Fibroblast of the conjunctiva (primary cell): Measurements from ENCODE around the gene NEDD4L.

Experiments used
- DNase-seq: peaks from one replicate; pipeline ENCODE4 v3.0.0-alpha.2; 2010; ENCODE audit warnings: low read depth

The NEDD4L gene

GRCh38 chr18:58183226-58183625 lies 139.2 kb downstream of the NEDD4L start:
- DNase-seq: no peak

- no peak for DNase-seq
These were observed 142.4 kb downstream of the NEDD4L start for GRCh38 chr18:58186258-58186948.

DNA sequence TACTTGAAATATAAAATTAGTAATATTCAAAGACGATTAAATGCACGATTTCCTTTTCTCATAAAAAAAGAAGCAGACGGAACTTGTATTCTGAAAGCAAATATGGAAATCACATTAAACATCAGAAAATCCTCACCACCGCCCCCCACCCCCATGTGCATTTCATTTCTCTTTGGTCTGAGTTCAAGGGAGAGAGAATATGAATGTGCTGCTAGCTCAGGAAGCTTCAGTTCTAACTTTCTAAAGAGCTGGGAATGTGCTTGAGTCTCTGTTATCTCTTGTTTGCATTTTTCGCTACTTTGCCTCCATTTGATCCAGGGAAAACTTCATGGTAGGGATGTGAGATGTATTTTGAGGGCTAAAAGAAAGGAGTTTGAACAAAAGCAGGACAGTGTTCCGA lies 143.6 kb downstream of the NEDD4L start:
- no peak for DNase-seq

- no peak for DNase-seq
These were observed 145.0 kb downstream of the NEDD4L start for GRCh38 chr18:58188996-58189395.

- no peak for DNase-seq
These were observed 147.0 kb downstream of the NEDD4L start for GRCh38 chr18:58190842-58191530.

DNA sequence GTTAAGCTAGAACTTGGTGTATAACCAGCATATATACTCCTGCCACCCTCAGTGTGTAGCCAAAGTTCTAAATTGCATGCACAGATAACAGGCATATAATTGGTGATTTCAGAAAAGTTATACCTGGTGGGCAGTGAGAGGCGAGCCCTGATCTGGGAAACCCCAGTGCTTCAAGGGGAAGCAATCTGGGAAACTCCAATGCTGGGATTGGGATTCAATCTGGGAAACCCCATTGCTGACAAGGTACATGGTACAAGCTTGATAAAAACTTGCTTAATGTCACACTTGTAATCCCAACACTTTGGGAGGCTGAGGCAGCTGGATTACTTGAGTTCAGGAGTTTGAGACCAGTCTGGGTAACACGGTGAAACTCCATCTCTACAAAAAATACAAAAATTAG lies 147.6 kb downstream of the NEDD4L start:
- DNase-seq: no peak

- DNase-seq: no peak
These were observed 148.5 kb downstream of the NEDD4L start for GRCh38 chr18:58192519-58192918.

GRCh38 chr18:58194028-58194427 lies 150.0 kb downstream of the NEDD4L start:
- no peak for DNase-seq

- DNase-seq: no peak
These were observed 151.3 kb downstream of the NEDD4L start for GRCh38 chr18:58195278-58195765.

GRCh38 chr18:58196164-58196563 lies 152.1 kb downstream of the NEDD4L start:
- no peak for DNase-seq

GRCh38 chr18:58196881-58197872 lies 153.2 kb downstream of the NEDD4L start:
- DNase-seq: no peak

DNA sequence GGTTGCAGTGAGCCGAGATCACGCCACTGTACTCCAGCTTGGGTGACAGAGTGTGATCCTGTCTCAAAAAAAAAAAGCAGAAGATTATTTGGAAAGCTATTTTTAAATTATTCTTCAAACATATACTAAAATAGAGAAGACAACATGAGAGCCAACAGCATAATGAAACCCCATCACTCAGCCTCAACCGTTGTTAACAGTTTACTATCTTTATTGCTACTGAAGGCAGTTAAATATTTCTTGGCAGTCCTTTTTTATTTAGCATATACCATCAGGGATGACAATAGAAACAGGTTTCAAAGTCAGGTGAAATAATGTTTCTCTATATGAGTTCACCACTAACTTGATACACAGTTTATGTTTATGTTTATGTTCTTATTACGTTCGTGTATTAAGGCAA lies 157.2 kb downstream of the NEDD4L start:
- no peak for DNase-seq

DNA sequence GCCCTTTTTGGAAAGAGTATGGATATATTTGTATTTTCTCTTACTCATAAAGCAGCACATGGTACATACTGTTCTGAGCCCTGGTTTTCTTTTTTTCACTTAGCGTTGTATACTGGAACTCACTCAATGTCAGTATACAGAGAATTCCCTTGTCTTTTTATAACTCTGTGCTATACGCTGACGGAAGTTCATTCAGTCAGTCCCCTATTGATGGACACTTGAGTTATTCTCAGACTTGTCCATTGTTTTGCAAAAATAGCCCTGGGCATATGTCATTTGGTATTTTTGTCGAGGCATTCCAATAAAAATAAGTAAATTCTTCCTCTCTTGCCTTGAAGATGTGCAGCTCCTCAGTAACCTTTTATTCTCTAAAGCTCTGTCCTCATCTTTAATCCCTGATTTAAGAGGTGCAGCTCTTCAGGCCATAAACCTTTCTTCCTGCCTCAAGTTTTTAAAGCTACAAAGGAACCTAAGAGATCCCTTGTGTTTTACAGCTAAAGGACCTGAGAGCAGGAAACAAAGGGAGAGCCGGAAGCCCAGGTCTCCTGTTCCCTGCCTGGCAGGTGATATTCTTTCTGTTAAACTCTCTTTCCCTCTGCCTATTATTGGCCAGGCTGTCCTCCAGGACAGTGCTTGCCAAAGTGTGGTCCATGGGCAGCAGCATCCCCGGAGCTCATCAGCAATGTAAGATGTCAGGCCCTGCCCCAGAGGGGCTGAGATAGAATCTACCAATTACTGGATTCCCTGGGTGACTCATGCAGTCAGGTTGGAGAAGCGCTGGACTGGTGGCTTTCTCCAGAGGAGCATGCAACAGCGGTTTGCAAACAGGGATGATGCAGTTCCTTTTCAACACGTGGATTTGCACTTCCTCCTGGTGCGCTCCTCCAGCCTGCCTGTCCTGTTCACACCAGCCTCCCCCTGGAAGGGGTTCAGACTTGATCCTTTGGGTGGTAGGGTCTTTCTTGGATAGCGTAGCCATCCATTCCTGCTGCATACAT lies 158.0 kb downstream of the NEDD4L start:
- DNase-seq: no peak

DNA sequence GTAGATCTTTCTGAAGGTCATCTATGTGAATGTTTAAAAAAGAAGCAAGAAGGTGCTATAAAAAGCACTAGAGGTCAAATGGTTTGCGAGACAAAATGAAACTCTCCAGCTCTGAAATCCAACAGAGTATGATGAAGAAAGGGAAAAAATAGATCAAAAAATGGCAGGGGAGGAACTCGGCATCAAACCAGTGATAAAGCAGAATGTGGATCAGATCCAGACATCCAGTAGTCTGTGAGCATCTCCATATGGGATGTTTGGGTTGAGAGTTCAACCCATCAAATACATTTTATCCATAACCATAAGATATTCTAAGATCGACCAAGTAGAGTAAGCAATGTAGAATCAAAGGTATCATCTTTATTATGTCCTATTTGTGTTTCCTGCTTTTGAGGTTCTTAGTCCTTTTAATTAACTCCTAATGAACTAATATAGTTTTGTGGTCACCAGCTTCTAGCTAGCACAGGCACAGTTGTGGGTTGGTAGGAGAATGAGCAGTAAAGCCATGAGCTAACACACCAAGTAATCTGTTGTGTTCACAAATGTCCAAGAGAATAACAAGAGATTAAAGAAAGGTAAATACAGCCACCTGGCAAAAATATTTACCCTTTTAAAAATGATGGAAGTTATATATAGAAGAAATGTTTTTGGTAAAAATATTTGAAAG lies 160.9 kb downstream of the NEDD4L start:
- no peak for DNase-seq

DNA sequence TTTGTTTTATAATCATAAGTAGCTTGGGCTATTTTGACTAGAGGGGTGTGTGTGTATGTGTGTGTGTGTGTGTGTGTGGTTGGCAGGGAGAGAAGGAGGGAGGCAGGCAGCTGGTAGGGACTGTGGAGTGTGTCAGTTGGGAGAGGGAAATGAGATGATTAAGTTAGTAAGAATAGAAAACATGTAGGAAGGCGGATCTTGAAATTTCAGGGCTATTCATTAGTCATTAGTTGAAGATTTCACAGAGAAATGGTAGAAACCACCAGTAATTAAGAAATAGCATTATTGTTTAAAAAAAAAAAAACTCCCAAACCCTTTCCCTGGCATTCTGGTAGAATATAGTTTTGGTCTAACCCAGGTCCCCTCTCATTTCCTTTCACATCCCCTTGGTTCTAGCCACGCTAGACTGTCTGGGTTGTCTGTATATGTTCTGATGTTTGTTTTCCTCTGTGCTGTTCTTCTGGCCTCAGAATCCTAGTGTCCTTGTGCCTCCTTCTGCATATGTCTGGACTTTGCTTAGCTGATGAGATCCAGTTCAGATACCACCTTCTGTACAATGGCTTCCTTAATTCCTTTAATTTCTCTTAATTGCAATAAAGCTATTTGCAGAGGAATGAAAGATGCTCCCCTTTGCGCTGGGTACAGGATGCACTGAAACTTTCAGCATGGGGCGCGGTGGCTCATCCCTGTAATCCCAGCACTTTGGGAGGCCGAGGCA lies 161.6 kb downstream of the NEDD4L start:
- DNase-seq: no peak

GRCh38 chr18:58207520-58208152 lies 163.6 kb downstream of the NEDD4L start:
- no peak for DNase-seq

- no peak for DNase-seq
These were observed 164.3 kb downstream of the NEDD4L start for GRCh38 chr18:58208207-58208932.

- DNase-seq: no peak
These were observed 165.3 kb downstream of the NEDD4L start for GRCh38 chr18:58209326-58209725.

DNA sequence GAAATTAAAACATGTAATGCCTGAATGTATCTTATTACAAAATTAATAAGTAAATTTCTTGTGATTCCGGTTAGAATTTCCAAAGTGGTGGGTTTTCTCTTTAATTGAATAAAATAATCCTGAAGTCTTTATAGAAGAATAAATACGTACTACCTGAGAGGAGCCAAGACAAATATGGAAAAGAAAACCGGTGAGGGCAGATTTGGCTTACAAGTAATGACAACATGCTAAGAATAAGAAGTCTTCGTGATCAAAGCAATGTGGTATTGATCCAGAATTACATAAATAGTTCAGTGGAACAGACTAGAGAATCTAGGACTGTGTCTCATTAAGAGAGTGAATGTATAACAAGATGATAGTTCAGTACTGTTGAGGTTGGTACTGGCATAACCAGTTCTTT lies 167.5 kb downstream of the NEDD4L start:
- DNase-seq: no peak
